Measurements from ENCODE around the gene SLC12A5.

The SLC12A5 gene

GRCh38 chr20:46043556-46043955, 14.5 kb downstream of the SLC12A5 start:
- Histone ChIP-seq H3K27ac (ENCODE audit: low read depth, low read length) (no peak overlapping the region), H3K36me3 (ENCODE audit: insufficient read depth, low read length) (no peaks in the 10 kb centered on the region), H2AFZ (ENCODE audit: low read length, unreplicated experiment) (no peak overlapping the region), H3K4me3 (ENCODE audit: low read depth, low read length) (no peak overlapping the region), H3K4me1 (ENCODE audit: control insufficient read depth, insufficient read depth, low read length, unreplicated experiment) (no peaks in the 10 kb centered on the region), H3K79me2 (ENCODE audit: control insufficient read depth, insufficient read depth, low read length, unreplicated experiment) (no peaks in the 10 kb centered on the region), H3K27me3 (ENCODE audit: insufficient read depth, low read length) (peaks cover 91% of the 10 kb centered on the region)

DNA sequence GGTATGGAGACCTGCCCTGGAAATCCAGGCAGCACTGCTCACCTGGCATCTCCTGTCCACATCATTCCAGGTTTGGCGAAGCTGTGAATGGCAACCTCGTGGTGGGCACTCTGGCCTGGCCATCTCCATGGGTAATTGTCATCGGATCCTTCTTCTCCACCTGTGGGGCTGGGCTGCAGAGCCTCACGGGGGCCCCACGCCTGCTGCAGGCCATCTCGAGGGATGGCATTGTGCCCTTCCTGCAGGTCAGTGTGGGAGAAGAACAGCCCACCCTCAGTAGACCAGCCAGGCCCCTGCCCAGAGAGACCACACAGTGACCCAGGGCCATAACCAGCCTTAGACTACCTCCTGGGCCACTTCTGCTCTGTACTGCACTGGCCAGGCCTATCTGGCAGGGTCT, 15.9 kb downstream of the SLC12A5 start:
- H3K4me3 ChIP-seq (ENCODE audit: low read depth, low read length): no peak overlapping the region
- H3K27ac ChIP-seq (ENCODE audit: low read depth, low read length): no peak overlapping the region
- no peaks in the 10 kb centered on the region for H3K4me1 ChIP-seq (ENCODE audit: control insufficient read depth, insufficient read depth, low read length, unreplicated experiment)
- no peaks in the 10 kb centered on the region for H3K36me3 ChIP-seq (ENCODE audit: insufficient read depth, low read length)
- H2AFZ ChIP-seq (ENCODE audit: low read length, unreplicated experiment): no peak overlapping the region
- no peaks in the 10 kb centered on the region for H3K79me2 ChIP-seq (ENCODE audit: control insufficient read depth, insufficient read depth, low read length, unreplicated experiment)
- H3K27me3 ChIP-seq (ENCODE audit: insufficient read depth, low read length): peaks cover 98% of the 10 kb centered on the region

- no peak overlapping the region for H3K4me3 ChIP-seq (ENCODE audit: low read depth, low read length)
- H3K4me1 ChIP-seq (ENCODE audit: control insufficient read depth, insufficient read depth, low read length, unreplicated experiment): no peaks in the 10 kb centered on the region
- H3K27ac ChIP-seq (ENCODE audit: low read depth, low read length): no peak overlapping the region
- H2AFZ ChIP-seq (ENCODE audit: low read length, unreplicated experiment): no peak overlapping the region
- no peaks in the 10 kb centered on the region for H3K79me2 ChIP-seq (ENCODE audit: control insufficient read depth, insufficient read depth, low read length, unreplicated experiment)
- H3K27me3 ChIP-seq (ENCODE audit: insufficient read depth, low read length): peaks cover 95% of the 10 kb centered on the region
- H3K36me3 ChIP-seq (ENCODE audit: insufficient read depth, low read length): no peaks in the 10 kb centered on the region
These were observed 17.7 kb downstream of the SLC12A5 start for GRCh38 chr20:46046588-46047310.

DNA sequence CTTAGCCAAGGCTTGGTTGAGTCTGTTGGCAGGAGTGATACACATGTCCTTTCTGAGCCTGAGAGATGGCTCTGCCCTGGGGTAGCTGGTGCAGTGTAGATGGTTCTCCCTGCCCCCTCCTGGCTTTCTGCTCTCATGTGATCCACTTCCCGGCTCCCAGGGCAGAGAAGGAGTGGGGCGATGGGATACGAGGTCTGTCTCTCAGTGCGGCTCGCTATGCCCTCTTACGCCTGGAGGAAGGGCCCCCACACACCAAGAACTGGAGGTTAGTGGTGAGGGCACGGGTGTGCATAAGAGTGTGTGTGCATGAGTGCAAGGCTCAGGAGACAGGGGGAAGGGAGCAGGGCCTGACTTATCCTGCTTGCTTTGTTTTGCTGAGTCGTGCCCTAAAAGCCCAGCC, 18.8 kb downstream of the SLC12A5 start:
- Histone ChIP-seq H3K4me1 (ENCODE audit: control insufficient read depth, insufficient read depth, low read length, unreplicated experiment) (no peaks in the 10 kb centered on the region), H3K79me2 (ENCODE audit: control insufficient read depth, insufficient read depth, low read length, unreplicated experiment) (no peaks in the 10 kb centered on the region), H3K27ac (ENCODE audit: low read depth, low read length) (no peak overlapping the region), H2AFZ (ENCODE audit: low read length, unreplicated experiment) (no peak overlapping the region), H3K4me3 (ENCODE audit: low read depth, low read length) (no peak overlapping the region), H3K36me3 (ENCODE audit: insufficient read depth, low read length) (no peaks in the 10 kb centered on the region), H3K27me3 (ENCODE audit: insufficient read depth, low read length) (peaks cover 86% of the 10 kb centered on the region)

DNA sequence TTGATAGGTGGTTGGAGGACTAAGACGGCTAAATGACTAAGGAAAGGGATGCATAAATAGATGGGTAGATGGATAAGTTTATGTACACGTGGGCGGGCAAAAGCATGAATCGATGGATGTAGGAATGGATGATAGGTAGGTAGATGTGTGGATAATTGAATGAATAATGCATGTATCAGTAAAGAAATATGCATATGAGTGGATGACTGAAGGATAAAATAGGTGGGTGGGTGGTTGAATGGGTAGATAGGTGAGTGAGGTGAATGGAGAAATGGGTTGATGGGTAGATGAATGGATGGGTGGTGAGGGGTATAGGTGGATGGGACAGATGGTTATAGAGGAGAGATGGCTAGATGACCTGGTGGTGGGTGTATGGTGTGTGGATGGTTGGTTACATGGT, 20.2 kb downstream of the SLC12A5 start:
- Histone ChIP-seq H3K4me1 (ENCODE audit: control insufficient read depth, insufficient read depth, low read length, unreplicated experiment) (no peaks in the 10 kb centered on the region), H3K27me3 (ENCODE audit: insufficient read depth, low read length) (peaks cover 85% of the 10 kb centered on the region), H3K27ac (ENCODE audit: low read depth, low read length) (no peak overlapping the region), H3K79me2 (ENCODE audit: control insufficient read depth, insufficient read depth, low read length, unreplicated experiment) (no peaks in the 10 kb centered on the region), H3K4me3 (ENCODE audit: low read depth, low read length) (no peak overlapping the region), H3K36me3 (ENCODE audit: insufficient read depth, low read length) (no peaks in the 10 kb centered on the region), H2AFZ (ENCODE audit: low read length, unreplicated experiment) (no peak overlapping the region)

- Histone ChIP-seq H3K27ac (ENCODE audit: low read depth, low read length) (no peak overlapping the region), H3K4me1 (ENCODE audit: control insufficient read depth, insufficient read depth, low read length, unreplicated experiment) (no peaks in the 10 kb centered on the region), H2AFZ (ENCODE audit: low read length, unreplicated experiment) (no peak overlapping the region), H3K36me3 (ENCODE audit: insufficient read depth, low read length) (no peaks in the 10 kb centered on the region), H3K79me2 (ENCODE audit: control insufficient read depth, insufficient read depth, low read length, unreplicated experiment) (no peaks in the 10 kb centered on the region), H3K27me3 (ENCODE audit: insufficient read depth, low read length) (peaks cover 85% of the 10 kb centered on the region), H3K4me3 (ENCODE audit: low read depth, low read length) (no peak overlapping the region)
These were observed 20.8 kb downstream of the SLC12A5 start for GRCh38 chr20:46049815-46050214.

- Histone ChIP-seq H3K4me3 (ENCODE audit: low read depth, low read length) (no peak overlapping the region), H3K27ac (ENCODE audit: low read depth, low read length) (no peak overlapping the region), H3K4me1 (ENCODE audit: control insufficient read depth, insufficient read depth, low read length, unreplicated experiment) (no peaks in the 10 kb centered on the region), H3K79me2 (ENCODE audit: control insufficient read depth, insufficient read depth, low read length, unreplicated experiment) (no peaks in the 10 kb centered on the region), H3K36me3 (ENCODE audit: insufficient read depth, low read length) (no peaks in the 10 kb centered on the region), H3K27me3 (ENCODE audit: insufficient read depth, low read length) (peaks cover 85% of the 10 kb centered on the region), H2AFZ (ENCODE audit: low read length, unreplicated experiment) (no peak overlapping the region)
These were observed 21.4 kb downstream of the SLC12A5 start for GRCh38 chr20:46050444-46050843.

- H3K4me3 ChIP-seq (ENCODE audit: low read depth, low read length): no peak overlapping the region
- H3K27me3 ChIP-seq (ENCODE audit: insufficient read depth, low read length): peaks cover 85% of the 10 kb centered on the region
- no peak overlapping the region for H2AFZ ChIP-seq (ENCODE audit: low read length, unreplicated experiment)
- H3K27ac ChIP-seq (ENCODE audit: low read depth, low read length): no peak overlapping the region
- H3K4me1 ChIP-seq (ENCODE audit: control insufficient read depth, insufficient read depth, low read length, unreplicated experiment): no peaks in the 10 kb centered on the region
- no peaks in the 10 kb centered on the region for H3K36me3 ChIP-seq (ENCODE audit: insufficient read depth, low read length)
- H3K79me2 ChIP-seq (ENCODE audit: control insufficient read depth, insufficient read depth, low read length, unreplicated experiment): no peaks in the 10 kb centered on the region
These were observed 21.9 kb downstream of the SLC12A5 start for GRCh38 chr20:46050885-46051284.

GRCh38 chr20:46051556-46052308, 22.7 kb downstream of the SLC12A5 start:
- Histone ChIP-seq H3K4me3 (ENCODE audit: low read depth, low read length) (no peak overlapping the region), H3K27me3 (ENCODE audit: insufficient read depth, low read length) (peaks cover 85% of the 10 kb centered on the region), H3K27ac (ENCODE audit: low read depth, low read length) (no peak overlapping the region), H3K4me1 (ENCODE audit: control insufficient read depth, insufficient read depth, low read length, unreplicated experiment) (no peaks in the 10 kb centered on the region), H2AFZ (ENCODE audit: low read length, unreplicated experiment) (no peak overlapping the region), H3K36me3 (ENCODE audit: insufficient read depth, low read length) (no peaks in the 10 kb centered on the region), H3K79me2 (ENCODE audit: control insufficient read depth, insufficient read depth, low read length, unreplicated experiment) (no peaks in the 10 kb centered on the region)

- Histone ChIP-seq H3K4me3 (ENCODE audit: low read depth, low read length) (no peak overlapping the region), H3K27me3 (ENCODE audit: insufficient read depth, low read length) (peaks cover 81% of the 10 kb centered on the region), H3K79me2 (ENCODE audit: control insufficient read depth, insufficient read depth, low read length, unreplicated experiment) (no peaks in the 10 kb centered on the region), H3K27ac (ENCODE audit: low read depth, low read length) (no peak overlapping the region), H2AFZ (ENCODE audit: low read length, unreplicated experiment) (no peak overlapping the region), H3K36me3 (ENCODE audit: insufficient read depth, low read length) (no peaks in the 10 kb centered on the region), H3K4me1 (ENCODE audit: control insufficient read depth, insufficient read depth, low read length, unreplicated experiment) (no peaks in the 10 kb centered on the region)
These were observed 24.4 kb downstream of the SLC12A5 start for GRCh38 chr20:46053416-46053815.

DNA sequence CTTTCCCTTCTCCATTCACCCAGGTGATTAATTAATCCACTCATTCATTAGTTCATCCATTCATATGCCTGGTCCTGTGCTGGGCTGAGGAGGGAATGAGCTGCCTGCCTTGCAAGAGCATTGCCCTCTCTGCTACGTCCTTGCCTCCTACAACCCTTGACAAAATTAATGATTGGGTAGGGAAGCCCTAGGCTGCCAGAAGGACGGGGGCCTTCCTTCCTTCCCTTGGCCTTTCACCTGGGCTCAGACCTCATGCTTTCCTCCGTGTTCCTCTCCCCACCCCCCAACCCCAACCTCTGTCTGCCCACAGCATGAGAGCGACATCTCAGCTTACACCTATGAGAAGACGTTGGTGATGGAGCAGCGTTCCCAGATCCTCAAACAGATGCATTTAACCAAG, 25.6 kb downstream of the SLC12A5 start:
- H3K36me3 ChIP-seq (ENCODE audit: insufficient read depth, low read length): no peaks in the 10 kb centered on the region
- H2AFZ ChIP-seq (ENCODE audit: low read length, unreplicated experiment): no peak overlapping the region
- no peaks in the 10 kb centered on the region for H3K79me2 ChIP-seq (ENCODE audit: control insufficient read depth, insufficient read depth, low read length, unreplicated experiment)
- H3K27ac ChIP-seq (ENCODE audit: low read depth, low read length): no peak overlapping the region
- H3K4me1 ChIP-seq (ENCODE audit: control insufficient read depth, insufficient read depth, low read length, unreplicated experiment): no peaks in the 10 kb centered on the region
- H3K27me3 ChIP-seq (ENCODE audit: insufficient read depth, low read length): peaks cover 69% of the 10 kb centered on the region
- no peak overlapping the region for H3K4me3 ChIP-seq (ENCODE audit: low read depth, low read length)
